Measurements from ENCODE around the gene CHST9. TPM values are rescaled to one million over a fixed set of nuclear protein-coding genes. Genes with fewer than 3 reads are reported as not detected.

The CHST9 gene
- total RNA-seq, 1 experiment from 2014 or later: 3.5 TPM

GRCh38 chr18:27104743-27105142 is 80.4 kb downstream of the CHST9 start:
- H3K79me1 ChIP-seq (ENCODE audit: insufficient read depth, low read depth, low read length, poor library complexity, severe bottlenecking): no peaks in the 10 kb centered on the region
- DNase-seq: no peak
- no peaks in the 10 kb centered on the region for H3K27me3 ChIP-seq (ENCODE audit: insufficient read depth, low read length)
- no peak overlapping the region for H2AFZ ChIP-seq (ENCODE audit: low read length)
- no peak overlapping the region for H3K4ac ChIP-seq (ENCODE audit: low read depth, low read length)
- H4K20me1 ChIP-seq (ENCODE audit: control insufficient read depth, insufficient read depth, insufficient read length): no peaks in the 10 kb centered on the region
- no peak overlapping the region for H4K91ac ChIP-seq (ENCODE audit: insufficient read length, low read depth, low read length)
- no peak overlapping the region for H3K9ac ChIP-seq (ENCODE audit: extremely low read depth, insufficient read length, low read length)
- H2BK5ac ChIP-seq (ENCODE audit: insufficient read length, low read length): no peak overlapping the region
- no peaks in the 10 kb centered on the region for H3K23me2 ChIP-seq (ENCODE audit: insufficient read length, low read depth, low read length, poor library complexity, severe bottlenecking)
- TF ChIP-seq CTCF (conservative IDR thresholded peaks at IDR 0.05): no peak
- no peak overlapping the region for H4K5ac ChIP-seq (ENCODE audit: insufficient read length, low read depth, low read length)
- H3K18ac ChIP-seq (ENCODE audit: insufficient read length, low read depth, low read length): no peak overlapping the region
- no CpG with 5 or more reads among the region's 3 CpGs for WGBS (ENCODE audit: extremely low coverage, insufficient read length, low lambda C conversion rate)
- H2AK5ac ChIP-seq (ENCODE audit: insufficient read length, low read length): no peak overlapping the region
- H3K27ac Mint-ChIP-seq: no peak overlapping the region
- no peak overlapping the region for H3T11ph ChIP-seq (ENCODE audit: low read length)
- H3K23ac ChIP-seq (ENCODE audit: insufficient read length, low read depth, low read length): no peak overlapping the region
- no peak overlapping the region for H3K56ac ChIP-seq (ENCODE audit: insufficient read length, low read depth, low read length)
- H3K4me2 ChIP-seq (ENCODE audit: insufficient read depth, insufficient read length, low read length): no peak overlapping the region
- H2BK15ac ChIP-seq (ENCODE audit: low read depth, low read length): no peak overlapping the region
- no peak overlapping the region for H3K27ac ChIP-seq (ENCODE audit: insufficient read length, low read depth, low read length)
- H3K9me3 Mint-ChIP-seq: no peaks in the 10 kb centered on the region
- H2BK20ac ChIP-seq (ENCODE audit: low read depth, low read length, poor library complexity, severe bottlenecking): no peak overlapping the region
- H3K27me3 Mint-ChIP-seq (ENCODE audit: low read depth): no peaks in the 10 kb centered on the region
- H3K36me3 Mint-ChIP-seq (ENCODE audit: insufficient read depth in 1 of 3, low read depth in 3 of 3): no peaks in the 10 kb centered on the region
- no peaks in the 10 kb centered on the region; the same call in 1 of the 2 replicates for H3K4me1 ChIP-seq (ENCODE audit: insufficient read depth, low read length)
- H2BK120ac ChIP-seq (ENCODE audit: low read depth, low read length, poor library complexity, severe bottlenecking): no peak overlapping the region
- H4K8ac ChIP-seq (replicated peaks; ENCODE audit: insufficient read length, low read depth, low read length): no peak overlapping the region
- H2BK12ac ChIP-seq (ENCODE audit: insufficient read length, low read depth, low read length): no peak overlapping the region
- H3K79me2 ChIP-seq (ENCODE audit: insufficient read depth, low read length): no peaks in the 10 kb centered on the region
- H3K9me3 ChIP-seq (ENCODE audit: control insufficient read depth, low read depth, low read length): no peaks in the 10 kb centered on the region
- peaks cover 4 to 8% of the 10 kb centered on the region in 2 experiments for H3K4me1 Mint-ChIP-seq
- no peak overlapping the region for H3K4me3 Mint-ChIP-seq
- H3K14ac ChIP-seq (ENCODE audit: insufficient read depth, low read length): no peak overlapping the region

All from H9 (cell line).